ENCODE data around the gene CPSF7.
"Not testable (repeated sequence)": the region's sequence is repeated elsewhere in the genome, so short reads cannot be mapped to it uniquely, and the experiment has no call there.

The CPSF7 gene

GRCh38 chr11:61445516-61445915, 15.7 kb upstream of the CPSF7 start:
- no peak for DNase-seq (ENCODE audit: low read depth)
- in situ Hi-C loops (cut with HindIII; ENCODE audit: low sequenced_read_pairs), result no loop called here
- no peak overlapping the region for H3K4me3 ChIP-seq (ENCODE audit: low read depth, low read length)
- no peak for TF ChIP-seq CTCF (IDR thresholded peaks at IDR 0.05; ENCODE audit: low read depth, low read length, missing control alignments)

- no peak for TF ChIP-seq CTCF (IDR thresholded peaks at IDR 0.05; ENCODE audit: low read depth, low read length, missing control alignments)
- in situ Hi-C loops (cut with HindIII; ENCODE audit: low sequenced_read_pairs), result no loop called here
- DNase-seq (ENCODE audit: low read depth), result no peak
- H3K4me3 ChIP-seq (ENCODE audit: low read depth, low read length), result no peak overlapping the region
Measured at GRCh38 chr11:61442616-61443015, 12.8 kb upstream of the CPSF7 start.

GRCh38 chr11:61439615-61440014, 9.8 kb upstream of the CPSF7 start:
- DNase-seq (ENCODE audit: low read depth), result no peak
- in situ Hi-C loops (cut with HindIII; ENCODE audit: low sequenced_read_pairs), result no loop called here
- no peak overlapping the region for H3K4me3 ChIP-seq (ENCODE audit: low read depth, low read length)
- no peak for TF ChIP-seq CTCF (IDR thresholded peaks at IDR 0.05; ENCODE audit: low read depth, low read length, missing control alignments)

GRCh38 chr11:61437496-61437895, 7.7 kb upstream of the CPSF7 start:
- in situ Hi-C loops (cut with HindIII; ENCODE audit: low sequenced_read_pairs), result no loop called here
- no peak overlapping the region for H3K4me3 ChIP-seq (ENCODE audit: low read depth, low read length)
- no peak for DNase-seq (ENCODE audit: low read depth)
- no peak for TF ChIP-seq CTCF (IDR thresholded peaks at IDR 0.05; ENCODE audit: low read depth, low read length, missing control alignments)

GRCh38 chr11:61430839-61431238, 1.1 kb upstream of the CPSF7 start:
- in situ Hi-C loops (cut with HindIII; ENCODE audit: low sequenced_read_pairs), result not testable (repeated sequence)

GRCh38 chr11:61429346-61429690, 457 bp downstream of the CPSF7 start:
- H3K4me3 ChIP-seq (ENCODE audit: low read depth, low read length), result peak overlapping the region; percentile 99
- no peak for DNase-seq (ENCODE audit: low read depth)

More at GRCh38 chr11:61430839-61431238, 1.1 kb upstream of the CPSF7 start:
- DNase-seq (ENCODE audit: low read depth), result not testable (repeated sequence)
- H3K4me3 ChIP-seq (ENCODE audit: low read depth, low read length), result peak overlapping the region; percentile 99

More at GRCh38 chr11:61429346-61429690, 457 bp downstream of the CPSF7 start:
- no peak for TF ChIP-seq CTCF (IDR thresholded peaks at IDR 0.05; ENCODE audit: low read depth, low read length, missing control alignments)
- in situ Hi-C loops (cut with HindIII; ENCODE audit: low sequenced_read_pairs), result no loop called here

Measured in astrocyte of the cerebellum (primary cell).